T-cell (primary cell): Measurements from ENCODE around the gene SGIP1. TPM values are rescaled to one million over a fixed set of nuclear protein-coding genes. Genes with fewer than 3 reads are reported as not detected.

Source experiments
- ATAC-seq, 4 experiments: fragments of 200-7000 bp in 3 of 4; fragments of 150-1000 bp in 1 of 4; cut with Tn5 transposase; replicated peaks in 1 of 4; 1 replicate in 3 of 4; 2 replicates in 1 of 4; pipeline ENCODE4 v1.10.0; 2021; ENCODE audit warnings: moderate library complexity in 3 of 4, mild to moderate bottlenecking in 2 of 4, moderate number of reproducible peaks in 1 of 4
- CTCF ChIA-PET, 2 donors: fragments of 300-600 bp; sonication (Branson Sonifier 250); formaldehyde crosslinking; loops; one replicate each; lab custom pipeline; 2022; ENCODE audit warnings: antibody characterized with exemption in 2 of 2; lab: Charles Lee
- POLR2A ChIA-PET, 2 donors: fragments of 300-600 bp; sonication (Branson Sonifier 250); formaldehyde crosslinking; loops; one replicate each; lab custom pipeline; 2022; ENCODE audit warnings: antibody characterized with exemption in 2 of 2; lab: Charles Lee
- DNase-seq, 35 experiments: peaks; one replicate each; pipeline versions ENCODE4 v3.0.0 to v3.0.0-alpha.2; 2013 to 2023
- H3K27ac ChIP-seq: one replicate; pipeline ENCODE4 v1.5.1; 2013; ENCODE audit warnings: low read length
- H3K27me3 ChIP-seq, 2 experiments: replicated peaks in 1 of 2; 1 replicate in 1 of 2; 2 replicates in 1 of 2; pipeline versions ENCODE4 v1.6.1 to v1.7.0; 2013; ENCODE audit warnings: low read length in 1 of 2, mixed read lengths in 1 of 2; ENCODE audit not compliant: control insufficient read depth in 2 of 2, insufficient read depth in 2 of 2; ENCODE audit errors: extremely low read depth in 1 of 2
- H3K36me3 ChIP-seq, 2 donors: 1 replicate in 1 of 2; 2 replicates in 1 of 2; pipeline versions ENCODE4 v1.6.1 to v1.7.0; 2013; ENCODE audit warnings: low read length in 1 of 2; ENCODE audit not compliant: control insufficient read depth in 2 of 2, insufficient read depth in 1 of 2; ENCODE audit errors: extremely low read depth in 1 of 2
- H3K4me1 ChIP-seq, 2 experiments: 1 replicate in 1 of 2; 2 replicates in 1 of 2; pipeline versions ENCODE4 v1.6.1 to v1.7.0; 2013; ENCODE audit warnings: low read length in 2 of 2, mixed read lengths in 1 of 2; ENCODE audit not compliant: insufficient read depth in 2 of 2, control insufficient read depth in 1 of 2; ENCODE audit errors: extremely low read depth in 1 of 2
- H3K4me3 ChIP-seq, 2 donors: 1 replicate in 1 of 2; 2 replicates in 1 of 2; pipeline versions ENCODE4 v1.5.1 to v1.7.0; 2013; ENCODE audit warnings: mild to moderate bottlenecking in 2 of 2, low read length in 1 of 2, moderate library complexity in 1 of 2; ENCODE audit not compliant: control insufficient read depth in 1 of 2; ENCODE audit errors: extremely low read depth in 1 of 2
- H3K9me3 ChIP-seq: 2 replicates; pipeline ENCODE4 v1.7.0; 2013
- H3K27ac Mint-ChIP-seq, 2 donors: one replicate each; pipeline ENCODE4 v1.8.0; 2020 to 2021; ENCODE audit warnings: mild to moderate bottlenecking in 2 of 2, mixed read lengths in 2 of 2
- H3K27me3 Mint-ChIP-seq, 2 donors: one replicate each; pipeline ENCODE4 v1.8.0; 2021 to 2022; ENCODE audit warnings: mixed read lengths in 2 of 2
- H3K36me3 Mint-ChIP-seq: one replicate; pipeline ENCODE4 v1.8.0; 2021; ENCODE audit warnings: mixed read lengths
- H3K4me1 Mint-ChIP-seq, 3 donors: one replicate each; pipeline ENCODE4 v1.8.0; 2020 to 2022; ENCODE audit warnings: mixed read lengths in 3 of 3, mild to moderate bottlenecking in 1 of 3
- H3K4me3 Mint-ChIP-seq, 3 donors: one replicate each; pipeline ENCODE4 v1.8.0; 2020 to 2022; ENCODE audit warnings: mild to moderate bottlenecking in 3 of 3, mixed read lengths in 3 of 3, moderate library complexity in 3 of 3
- H3K9me3 Mint-ChIP-seq, 3 donors: one replicate each; pipeline ENCODE4 v1.8.0; 2020 to 2022; ENCODE audit warnings: mixed read lengths in 3 of 3
- WGBS: methylation state at CpG from one replicate; pipeline ENCODE4 v1.1.5; 2013; ENCODE audit warnings: missing lambda C conversion rate; ENCODE audit not compliant: insufficient coverage; 5-methylcytosine and 5-hydroxymethylcytosine counted together
- total RNA-seq, 35 experiments: library from RNA in 6 of 35; stranded (reverse) in 6 of 35; fragments of 120-200 nt in 1 of 35; gene quantifications; one replicate each; pipeline versions ENCODE4 v1.2.1 to v1.2.4 and lab custom pipeline; 2013 to 2026

Gene SGIP1
- total RNA-seq, 5 donors from 2014 or later (not counting 1 experiment from before 2014, with no cell fraction given): not detected

GRCh38 chr1:66598670-66599069 is 64.7 kb downstream of the SGIP1 start:
- WGBS: 88% methylated on average over 4 of the region's 6 CpGs
- no peak for DNase-seq
- no peaks in the 10 kb centered on the region for H3K4me1 ChIP-seq
- CTCF ChIA-PET: no interaction called here
- H3K9me3 ChIP-seq: no peaks in the 10 kb centered on the region
- no peaks in the 10 kb centered on the region for H3K27me3 ChIP-seq
- no peak for ATAC-seq
- POLR2A ChIA-PET: no interaction called here
- H3K4me1 Mint-ChIP-seq: no peaks in the 10 kb centered on the region
- H3K27ac ChIP-seq: no peak overlapping the region
- H3K36me3 ChIP-seq: no peaks in the 10 kb centered on the region
- H3K27ac Mint-ChIP-seq: no peak overlapping the region
- H3K27me3 Mint-ChIP-seq: peaks cover 12 to 18% of the 10 kb centered on the region in 2 donors
- no peaks in the 10 kb centered on the region for H3K9me3 Mint-ChIP-seq
- no peak overlapping the region for H3K4me3 Mint-ChIP-seq
- H3K4me3 ChIP-seq: no peak overlapping the region
- no peaks in the 10 kb centered on the region for H3K36me3 Mint-ChIP-seq

- Histone ChIP-seq H3K9me3 (no peaks in the 10 kb centered on the region), H3K27me3 (no peaks in the 10 kb centered on the region), H3K27ac (no peak overlapping the region), H3K4me3 (no peak overlapping the region), H3K4me1 (no peaks in the 10 kb centered on the region), H3K36me3 (no peaks in the 10 kb centered on the region)
- Mint-ChIP-seq H3K27me3 (peaks cover 12 to 16% of the 10 kb centered on the region in 2 donors), H3K9me3 (no peaks in the 10 kb centered on the region), H3K27ac (no peak overlapping the region), H3K4me3 (no peak overlapping the region), H3K36me3 (no peaks in the 10 kb centered on the region), H3K4me1 (no peaks in the 10 kb centered on the region)
- no peak for ATAC-seq
- no CpG with 5 or more reads among the region's 3 CpGs for WGBS
- ChIA-PET CTCF (no interaction called here), POLR2A (no interaction called here)
- DNase-seq: no peak
Observed at GRCh38 chr1:66599346-66599745, 65.4 kb downstream of the SGIP1 start.

DNA sequence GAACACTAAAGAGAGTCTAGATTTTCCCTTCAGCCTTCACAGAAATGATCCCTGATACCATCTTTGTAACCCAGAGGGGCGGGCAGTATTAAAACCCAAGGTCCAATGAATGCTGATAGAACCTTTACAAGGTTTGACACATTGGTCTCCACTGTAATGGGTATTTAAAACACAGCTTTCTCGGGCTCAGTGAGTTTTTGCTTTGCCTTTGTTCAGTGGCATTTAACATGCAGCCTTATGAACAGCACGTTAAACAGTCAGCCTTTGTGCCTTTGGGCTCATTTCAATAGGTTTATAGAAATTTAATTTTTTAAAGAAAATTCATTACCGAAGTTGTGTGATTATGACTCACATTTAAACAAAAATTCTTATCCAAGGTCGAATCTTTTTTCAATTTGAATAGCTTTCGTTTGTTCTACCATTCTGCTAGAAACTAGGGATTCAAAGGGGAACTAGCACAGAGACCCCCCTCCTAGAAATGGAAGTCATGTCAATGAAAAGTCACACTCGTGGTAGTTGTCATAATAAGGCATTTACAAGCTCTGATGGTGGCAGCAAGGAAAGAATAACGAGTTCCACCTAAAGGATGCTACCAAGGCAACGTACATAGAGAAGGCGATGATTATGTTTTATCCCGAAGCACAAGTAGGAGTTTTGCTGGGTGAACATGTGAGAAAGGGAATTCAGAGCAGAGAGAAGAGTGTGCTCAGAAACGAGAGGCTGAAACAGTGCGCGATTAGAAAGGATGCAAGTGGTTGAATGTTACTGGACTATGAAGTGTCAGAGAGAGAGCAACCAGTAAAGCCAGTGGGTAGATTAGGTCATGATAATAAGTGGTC is 66.2 kb downstream of the SGIP1 start:
- no peaks in the 10 kb centered on the region for H3K36me3 Mint-ChIP-seq
- no peak for DNase-seq
- Histone ChIP-seq H3K9me3 (no peaks in the 10 kb centered on the region), H3K36me3 (no peaks in the 10 kb centered on the region), H3K4me1 (no peaks in the 10 kb centered on the region), H3K27ac (no peak overlapping the region), H3K4me3 (no peak overlapping the region), H3K27me3 (no peaks in the 10 kb centered on the region)
- peaks cover 12% of the 10 kb centered on the region in 2 donors for H3K27me3 Mint-ChIP-seq
- no peak overlapping the region for H3K4me3 Mint-ChIP-seq
- H3K27ac Mint-ChIP-seq: no peak overlapping the region
- ChIA-PET POLR2A (no interaction called here), CTCF (no interaction called here)
- H3K4me1 Mint-ChIP-seq: no peaks in the 10 kb centered on the region
- no peaks in the 10 kb centered on the region for H3K9me3 Mint-ChIP-seq
- no peak for ATAC-seq
- 90% methylated on average over 9 of the region's 14 CpGs for WGBS

DNA sequence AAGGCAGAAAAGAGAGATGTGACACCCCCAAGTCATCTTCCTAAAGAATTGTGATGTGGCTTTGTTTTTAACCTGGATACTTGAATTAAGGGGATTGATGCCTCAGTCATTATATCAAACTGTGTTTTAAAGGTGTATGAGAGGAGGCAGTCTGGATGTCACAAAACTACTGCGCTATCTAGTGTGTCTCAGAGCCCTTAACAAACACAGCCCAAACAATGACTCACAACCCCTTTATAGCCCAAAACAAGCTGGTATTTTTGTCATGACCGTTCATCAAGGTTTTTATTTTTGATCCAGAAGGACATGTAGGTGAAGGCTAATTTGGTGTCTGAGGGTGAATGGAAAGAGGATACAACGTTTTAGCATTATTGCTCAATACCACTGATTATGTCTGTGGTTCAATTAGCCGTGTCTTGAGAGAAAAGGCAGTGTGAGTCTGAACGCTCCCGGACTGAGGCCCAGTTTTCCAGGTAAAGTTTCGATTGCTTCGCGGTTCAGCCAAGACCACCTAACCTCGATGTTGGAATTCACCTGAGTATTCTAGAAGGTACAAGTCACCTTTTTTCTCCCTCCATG is 71.6 kb downstream of the SGIP1 start:
- H3K27me3 ChIP-seq: no peaks in the 10 kb centered on the region
- peaks cover 8 to 11% of the 10 kb centered on the region in 2 donors for H3K27me3 Mint-ChIP-seq
- no CpG with 5 or more reads among the region's 10 CpGs for WGBS
- POLR2A ChIA-PET: no interaction called here
- H3K9me3 Mint-ChIP-seq: no peaks in the 10 kb centered on the region
- H3K27ac Mint-ChIP-seq: no peak overlapping the region
- H3K36me3 Mint-ChIP-seq: no peaks in the 10 kb centered on the region
- no peaks in the 10 kb centered on the region for H3K4me1 Mint-ChIP-seq
- no peaks in the 10 kb centered on the region for H3K36me3 ChIP-seq
- DNase-seq: no peak
- CTCF ChIA-PET: no interaction called here
- no peaks in the 10 kb centered on the region for H3K9me3 ChIP-seq
- no peak overlapping the region for H3K4me3 Mint-ChIP-seq
- no peak overlapping the region for H3K4me3 ChIP-seq
- no peak for ATAC-seq
- no peaks in the 10 kb centered on the region for H3K4me1 ChIP-seq
- no peak overlapping the region for H3K27ac ChIP-seq

DNA sequence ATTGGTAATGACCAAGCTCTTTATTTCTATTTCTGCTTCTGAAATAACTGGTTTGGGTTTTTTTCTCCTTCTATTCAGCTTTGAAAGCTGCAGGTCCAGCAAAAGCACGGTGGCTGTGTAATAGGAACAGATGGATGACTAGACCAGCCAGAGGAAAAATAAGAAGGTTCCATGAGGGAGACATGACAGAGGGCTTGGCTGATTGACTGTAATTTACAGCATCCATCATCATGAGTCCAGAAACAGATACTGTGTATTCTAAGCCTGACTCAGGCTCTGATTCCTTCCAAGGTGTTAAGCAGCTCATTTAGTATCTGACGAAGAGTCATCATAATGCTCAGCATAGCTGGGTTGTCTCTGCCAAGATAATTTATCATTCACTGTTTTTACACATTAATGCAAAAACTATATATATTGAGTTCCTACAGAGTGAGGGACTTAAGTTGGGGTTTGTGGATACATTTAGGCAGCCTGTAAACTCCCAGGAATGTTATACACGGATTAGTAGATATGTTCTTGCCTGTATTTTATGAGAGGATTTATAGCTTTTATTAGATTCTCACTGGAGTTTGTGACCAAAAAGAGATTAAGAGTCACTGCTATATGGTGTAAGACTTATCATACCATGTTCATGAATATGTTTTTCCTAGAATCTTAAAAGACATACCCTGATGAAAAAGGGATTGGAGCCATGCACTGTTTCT is 72.6 kb downstream of the SGIP1 start:
- no peaks in the 10 kb centered on the region for H3K36me3 Mint-ChIP-seq
- Histone ChIP-seq H3K27me3 (no peaks in the 10 kb centered on the region), H3K36me3 (no peaks in the 10 kb centered on the region), H3K27ac (no peak overlapping the region), H3K4me3 (no peak overlapping the region), H3K4me1 (no peaks in the 10 kb centered on the region), H3K9me3 (no peaks in the 10 kb centered on the region)
- POLR2A ChIA-PET: no interaction called here
- no peaks in the 10 kb centered on the region for H3K4me1 Mint-ChIP-seq
- no peak overlapping the region for H3K4me3 Mint-ChIP-seq
- H3K9me3 Mint-ChIP-seq: no peaks in the 10 kb centered on the region
- ATAC-seq (no peak), DNase-seq (no peak)
- no peak overlapping the region for H3K27ac Mint-ChIP-seq
- no CpG with 5 or more reads among the region's 3 CpGs for WGBS
- CTCF ChIA-PET: no interaction called here
- H3K27me3 Mint-ChIP-seq: peaks cover 8% of the 10 kb centered on the region in 2 donors

DNA sequence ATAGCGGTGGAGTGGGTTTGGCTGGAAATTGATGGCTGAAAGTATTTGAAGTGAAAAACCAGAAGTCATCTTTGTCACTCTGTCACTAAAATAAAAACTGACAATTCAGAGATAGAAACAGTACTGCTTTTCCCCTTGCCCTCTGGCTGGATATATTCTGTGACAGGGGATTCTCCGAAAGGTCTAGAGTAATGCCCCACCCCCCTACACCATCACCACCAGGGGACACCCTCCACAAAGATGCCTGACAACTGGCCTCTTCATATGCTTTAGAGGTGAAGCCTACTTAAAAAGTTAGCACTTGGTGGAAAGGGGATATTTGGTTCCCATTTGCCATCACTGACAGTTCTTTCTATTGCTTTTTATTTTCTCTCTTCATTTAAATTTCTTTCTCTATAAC is 73.5 kb downstream of the SGIP1 start:
- Histone ChIP-seq H3K27ac (no peak overlapping the region), H3K9me3 (no peaks in the 10 kb centered on the region), H3K4me1 (no peaks in the 10 kb centered on the region), H3K4me3 (no peak overlapping the region), H3K36me3 (no peaks in the 10 kb centered on the region), H3K27me3 (no peaks in the 10 kb centered on the region)
- DNase-seq (no peak), ATAC-seq (no peak)
- CTCF ChIA-PET: no interaction called here
- no CpG with 5 or more reads among the region's 2 CpGs for WGBS
- no peak overlapping the region for H3K4me3 Mint-ChIP-seq
- no peaks in the 10 kb centered on the region for H3K36me3 Mint-ChIP-seq
- POLR2A ChIA-PET: no interaction called here
- no peak overlapping the region for H3K27ac Mint-ChIP-seq
- H3K4me1 Mint-ChIP-seq: no peaks in the 10 kb centered on the region
- peaks cover 7 to 8% of the 10 kb centered on the region in 2 donors for H3K27me3 Mint-ChIP-seq
- H3K9me3 Mint-ChIP-seq: no peaks in the 10 kb centered on the region
